K562 (cell line): ENCODE measurements around the gene AIF1. TPM values are rescaled to one million over a fixed set of nuclear protein-coding genes. Genes with fewer than 3 reads are reported as not detected.

Experiments used
- ATAC-seq: fragments of 200-7000 bp; cut with Tn5 transposase; 3 replicates; pipeline ENCODE4 v1.9.1; 2020; ENCODE audit warnings: moderate library complexity
- BruUV-seq: library from RNA; stranded (reverse); fragments of 400-500 nt; replicated peaks from 2 replicates; lab custom pipeline; 2021; lab: Mats Ljungman, UMichigan
- CTCF ChIA-PET: fragments of 300-600 bp; formaldehyde crosslinking; extraction: SDS; loops from one replicate; lab custom pipeline; 2021; ENCODE audit warnings: low intra/inter-chr PET ratio; lab: Yijun Ruan, JAX
- POLR2A ChIA-PET: fragments of 300-600, 350-650 bp; sonication (Branson Sonifier 250); formaldehyde crosslinking; extraction: SDS; loops from one replicate; lab custom pipeline; 2021; ENCODE audit warnings: antibody characterized with exemption, inconsistent platforms; lab: Yijun Ruan, JAX
- DNase-seq, 4 experiments: peaks; one replicate each; pipeline versions ENCODE4 v3.0.0 to v3.0.0-alpha.2; 2011 to 2018; ENCODE audit warnings: low spot score in 3 of 4, mixed read lengths in 3 of 4; ENCODE audit errors: extremely low read depth in 1 of 4
- FAIRE-seq: peaks from 2 replicates; lab custom pipeline; 2011; peaks lifted over from hg19 to GRCh38; lab: Jason Lieb, UNC
- H2AFZ ChIP-seq: 2 replicates; pipeline ENCODE4 v1.6.0; 2011; ENCODE audit warnings: low read depth, low read length, control low read depth, inconsistent platforms
- H3K27ac ChIP-seq: fragments of 200-600 bp; 3 replicates; pipeline ENCODE4 v1.8.0; 2011; ENCODE audit warnings: low read depth, mild to moderate bottlenecking, control low read depth, inconsistent platforms, low read length, moderate library complexity, mixed read lengths; ENCODE audit errors: extremely low read depth
- H3K27me3 ChIP-seq, 2 experiments: fragments of 300-600 bp in 1 of 2; 2 replicates in 1 of 2; 3 replicates in 1 of 2; pipeline versions ENCODE4 v1.6.0 to v1.8.0; 2011; ENCODE audit warnings: inconsistent platforms in 2 of 2, low read length in 2 of 2, mild to moderate bottlenecking in 1 of 2, mixed read lengths in 1 of 2, moderate library complexity in 1 of 2; ENCODE audit not compliant: control insufficient read depth in 2 of 2, insufficient read depth in 2 of 2
- H3K36me3 ChIP-seq: fragments of 300-600 bp; 3 replicates; pipeline ENCODE4 v1.8.0; 2011; ENCODE audit warnings: mild to moderate bottlenecking, low read length, inconsistent platforms; ENCODE audit not compliant: control insufficient read depth, insufficient read depth
- H3K4me1 ChIP-seq, 2 experiments: fragments of 200-600 bp in 1 of 2; replicated peaks in 1 of 2; 2 replicates in 1 of 2; 3 replicates in 1 of 2; pipeline versions ENCODE4 v1.5.1 to v1.8.0; 2011; ENCODE audit warnings: inconsistent platforms in 2 of 2, low read length in 2 of 2, mild to moderate bottlenecking in 1 of 2, mixed read lengths in 1 of 2, moderate library complexity in 1 of 2; ENCODE audit not compliant: control insufficient read depth in 2 of 2, insufficient read depth in 2 of 2
- H3K4me2 ChIP-seq: 2 replicates; pipeline ENCODE4 v1.6.1; 2011; ENCODE audit warnings: low read length, control low read depth, inconsistent platforms, mixed read lengths; ENCODE audit not compliant: insufficient read depth
- H3K4me3 ChIP-seq: fragments of 200-600 bp; sonication (generic), shearing (Covaris generic); 2 replicates; pipeline ENCODE4 v1.5.1; 2016; ENCODE audit warnings: control low read depth, inconsistent platforms
- H3K79me2 ChIP-seq: fragments of 200-600 bp; 3 replicates; pipeline ENCODE4 v1.8.0; 2011; ENCODE audit warnings: low read length, inconsistent platforms; ENCODE audit not compliant: control insufficient read depth, insufficient read depth
- H3K9ac ChIP-seq, 2 experiments: 2 replicates each; pipeline versions ENCODE4 v1.6.0 to v1.6.1; 2011; ENCODE audit warnings: low read depth in 2 of 2, low read length in 2 of 2, control low read depth in 1 of 2, inconsistent platforms in 1 of 2, mild to moderate bottlenecking in 1 of 2, mixed read lengths in 1 of 2; ENCODE audit not compliant: insufficient read depth in 1 of 2
- H3K9me1 ChIP-seq: one replicate; pipeline ENCODE4 v1.6.0; 2011; ENCODE audit warnings: inconsistent platforms, mild to moderate bottlenecking, low read length, moderate library complexity; ENCODE audit not compliant: control insufficient read depth, insufficient read depth
- H3K9me3 ChIP-seq: replicated peaks from 2 replicates; pipeline ENCODE4 v1.5.1; 2011; ENCODE audit warnings: low read depth, low read length, inconsistent platforms; ENCODE audit not compliant: control insufficient read depth, insufficient read depth
- H4K20me1 ChIP-seq: replicated peaks from 2 replicates; pipeline ENCODE4 v1.6.1; 2011; ENCODE audit warnings: low read length, inconsistent platforms, mixed read lengths; ENCODE audit not compliant: control insufficient read depth, insufficient read depth
- C11orf30 ChIP-seq: fragments of 450-650 bp; IDR thresholded peaks from 2 replicates; pipeline ENCODE4 v1.6.1; 2016; ENCODE audit warnings: low read depth, mild to moderate bottlenecking
- CHAMP1 ChIP-seq: fragments of 450-650 bp; IDR thresholded peaks from 2 replicates; pipeline ENCODE4 v1.6.1; 2016; ENCODE audit warnings: mild to moderate bottlenecking
- CHD4 ChIP-seq: fragments of 200-600 bp; sonication (generic); IDR thresholded peaks from 3 replicates; pipeline ENCODE4 v1.6.1; 2012; ENCODE audit warnings: low read depth, mild to moderate bottlenecking, mixed read lengths, low read length, inconsistent platforms; ENCODE audit not compliant: insufficient read depth, insufficient replicate concordance, poor library complexity, severe bottlenecking
- GTF2E2 ChIP-seq: fragments of 200-800 bp; sonication (Bioruptor generic); IDR thresholded peaks from 2 replicates; pipeline ENCODE4 v1.6.1; 2016; ENCODE audit warnings: missing genetic modification characterization, missing compliant biosample characterization
- MAZ ChIP-seq, 2 experiments: fragments of 450-650 bp in 1 of 2; sonication (generic) in 1 of 2; formaldehyde crosslinking; IDR thresholded peaks in 1 of 2; conservative IDR thresholded peaks in 1 of 2; 2 replicates each; pipeline versions ENCODE4 v1.4.0 to v1.5.0; 2020; ENCODE audit warnings: mild to moderate bottlenecking in 1 of 2, missing genetic modification reagents in 1 of 2
- MECOM ChIP-seq: fragments of 250-450 bp; sonication (Bioruptor Pico); IDR thresholded peaks from 2 replicates; pipeline ENCODE4 v1.8.0; 2022; ENCODE audit warnings: inconsistent platforms
- NCOA4 ChIP-seq: fragments of 450-650 bp; IDR thresholded peaks from 2 replicates; pipeline ENCODE4 v1.6.1; 2018; ENCODE audit warnings: mild to moderate bottlenecking; ENCODE audit not compliant: partially characterized antibody
- PHTF2 ChIP-seq: fragments of 250-450 bp; sonication (Bioruptor Pico); IDR thresholded peaks from 2 replicates; pipeline ENCODE4 v1.5.0; 2021; ENCODE audit warnings: mild to moderate bottlenecking
- POU5F1 ChIP-seq: fragments of 150-350 bp; IDR thresholded peaks from 2 replicates; pipeline ENCODE4 v1.6.1; 2014; ENCODE audit warnings: borderline replicate concordance, low read length, low read depth, mild to moderate bottlenecking; ENCODE audit not compliant: partially characterized antibody
- TAF15 ChIP-seq: fragments of 200-400 bp; formaldehyde crosslinking; IDR thresholded peaks from 2 replicates; pipeline ENCODE4 v1.6.1; 2017; ENCODE audit warnings: mild to moderate bottlenecking, low read depth, low read length, moderate library complexity
- XRCC5 ChIP-seq: fragments of 200-400 bp; formaldehyde crosslinking; IDR thresholded peaks from 2 replicates; pipeline ENCODE4 v1.6.1; 2017; ENCODE audit warnings: low read depth, mild to moderate bottlenecking, low read length
- ZEB2 ChIP-seq: fragments of 450-650 bp; IDR thresholded peaks from 2 replicates; pipeline ENCODE4 v1.6.1; 2016
- ZKSCAN3 ChIP-seq: fragments of 250-450 bp; sonication (Bioruptor Pico); IDR thresholded peaks from 2 replicates; pipeline ENCODE4 v1.4.0; 2020
- ZNF23 ChIP-seq: fragments of 250-450 bp; sonication (Bioruptor Pico); IDR thresholded peaks from 2 replicates; pipeline ENCODE4 v1.4.0; 2020; ENCODE audit warnings: mild to moderate bottlenecking
- ZNF263 ChIP-seq: sonication (generic); formaldehyde crosslinking; IDR thresholded peaks from 2 replicates; pipeline ENCODE4 v1.8.0; 2022; ENCODE audit warnings: mild to moderate bottlenecking, missing genetic modification reagents, borderline replicate concordance
- ZNF431 ChIP-seq: sonication (generic); formaldehyde crosslinking; IDR thresholded peaks from 2 replicates; pipeline ENCODE4 v1.8.0; 2022; ENCODE audit warnings: mild to moderate bottlenecking, missing genetic modification reagents
- ZNF644 ChIP-seq: fragments of 200-800 bp; sonication (Bioruptor generic); IDR thresholded peaks from 2 replicates; pipeline ENCODE4 v1.6.1; 2016; ENCODE audit warnings: low read depth, missing genetic modification characterization, missing compliant biosample characterization
- WGBS: fragments of 100-300 bp; shearing (Covaris generic); methylation state at CpG from one replicate; pipeline ENCODE4 v1.1.6; 2016; ENCODE audit warnings: low coverage, mixed read lengths; ENCODE audit not compliant: insufficient coverage; ENCODE audit errors: missing lambda C conversion rate; 5-methylcytosine and 5-hydroxymethylcytosine counted together
- in situ Hi-C: fragments of 300-500 bp; cut with MboI; formaldehyde crosslinking; loops from 4 replicates; pipeline ENCODE4 v1.15.0; 2018; ENCODE audit warnings: inconsistent platforms, mixed read lengths
- intact Hi-C: fragments of 100-400 bp; cut with micrococcal nuclease; formaldehyde crosslinking; loops from 2 replicates; pipeline ENCODE4 v1.14.2; 2022
- polyA plus RNA-seq, 8 experiments: library from polyadenylated mRNA; depleted of rRNA in 4 of 8; stranded (reverse) in 5 of 8; unstranded in 3 of 8; fragments of >200 nt; fragmentation: Nextera tagmentation in 2 of 8; fragmentation: Illumina TruSeq in 1 of 8; extraction: Ambion mirVana in 2 of 8; extraction: Trizol in 1 of 8; gene quantifications; 2 replicates each; pipeline versions ENCODE4 v1.2.1 to v1.2.3, GENCODE V29; 2011 to 2014; ENCODE audit warnings: inconsistent platforms in 1 of 8, missing spikeins in 1 of 8
- total RNA-seq, 7 experiments: library from RNA; depleted of rRNA in 6 of 7; stranded (reverse); fragments of >200 nt in 6 of 7; fragmentation: Illumina TruSeq in 2 of 7; extraction: Trizol in 2 of 7; gene quantifications; 2 replicates each; pipeline versions ENCODE4 v1.2.1 to v1.2.3, GENCODE V29; 2011 to 2021; ENCODE audit warnings: low replicate concordance in 1 of 7
- TF ChIP-seq, protein P1 (sequence below): fragments of 450-650 bp; IDR thresholded peaks from 2 replicates; pipeline ENCODE4 v1.6.1; 2016; ENCODE audit warnings: borderline replicate concordance

AIF1 gene
- total and polyA plus RNA-seq, 9 of the 15 experiments (the other 6 are each of a cell fraction or from before 2014, with no cell fraction given), result 9.4 to 33.4 (median 19.4) TPM

GRCh38 chr6:31588871-31589650 is 26.0 kb upstream of the AIF1 start:
- H3K9ac ChIP-seq, result peak overlapping the region; percentile 23 to 85; a peak in 3 of 4 replicates
- H3K79me2 ChIP-seq, result no peaks in the 10 kb centered on the region
- ChIA-PET POLR2A (interaction anchor here (0.6 to 2.8 kb wide), 8 partner anchors 13 to 616 kb away, joined by 3 to 10 read pairs (median 3); partner anchors contain the start of genes DDX39B, NFKBIL1 and TNF), CTCF (interaction anchor here (0.6 to 0.9 kb wide), 2 partner anchors 10 to 34 kb away, joined by 3 read pairs; no protein-coding TSS in a partner anchor)
- H3K27ac ChIP-seq, result no peak overlapping the region
- H3K4me2 ChIP-seq, result no peak overlapping the region
- peak overlapping the region; percentile 77 for H2AFZ ChIP-seq
- BruUV-seq, result no TSS peak
- H3K4me3 ChIP-seq, result no peak overlapping the region
- no peaks in the 10 kb centered on the region for H3K36me3 ChIP-seq
- WGBS, result 30% methylated on average over 9 of the region's 9 CpGs
- H3K9me3 ChIP-seq, result no peaks in the 10 kb centered on the region
- DNase-seq (no peak), FAIRE-seq (no peak), ATAC-seq (peak; percentile 60)
- H3K9me1 ChIP-seq, result peaks cover 3% of the 10 kb centered on the region
- in situ Hi-C loops, result no loop called here
- H3K27me3 ChIP-seq, result no peaks in the 10 kb centered on the region
- H4K20me1 ChIP-seq, result no peaks in the 10 kb centered on the region
- intact Hi-C loops, result loop anchor here (10.0 kb wide), 1 partner anchor 394 kb away; no protein-coding TSS in a partner anchor
- peaks cover 28 to 46% of the 10 kb centered on the region in 2 experiments for H3K4me1 ChIP-seq
- TF ChIP-seq CHD4 (no peak), ZNF431 (CRISPR knock-in tag) (no peak), ZNF263 (CRISPR knock-in tag) (peak; percentile 51; the same call in 1 of the 2 replicates), MECOM (no peak), GTF2E2 (tag) (no peak), ZKSCAN3 (CRISPR knock-in tag) (no peak), CHAMP1 (no peak), PHTF2 (CRISPR knock-in tag) (no peak), ZEB2 (no peak), XRCC5 (0 out of 2 replicates have a peak, but pooled peaks have one; percentile 9), C11orf30 (no peak), ZNF644 (no peak), MAZ (CRISPR knock-in tag; conservative IDR thresholded peaks at IDR 0.05 in 1 of 2, IDR thresholded peaks at IDR 0.05 in 1 of 2) (0 out of 4 replicates have a peak, but pooled peaks of 1 of the 2 experiments have one; percentile 32), NCOA4 (no peak), TAF15 (no peak), POU5F1 (no peak), ZNF23 (CRISPR knock-in tag) (no peak)
- TF ChIP-seq, protein P1, sequence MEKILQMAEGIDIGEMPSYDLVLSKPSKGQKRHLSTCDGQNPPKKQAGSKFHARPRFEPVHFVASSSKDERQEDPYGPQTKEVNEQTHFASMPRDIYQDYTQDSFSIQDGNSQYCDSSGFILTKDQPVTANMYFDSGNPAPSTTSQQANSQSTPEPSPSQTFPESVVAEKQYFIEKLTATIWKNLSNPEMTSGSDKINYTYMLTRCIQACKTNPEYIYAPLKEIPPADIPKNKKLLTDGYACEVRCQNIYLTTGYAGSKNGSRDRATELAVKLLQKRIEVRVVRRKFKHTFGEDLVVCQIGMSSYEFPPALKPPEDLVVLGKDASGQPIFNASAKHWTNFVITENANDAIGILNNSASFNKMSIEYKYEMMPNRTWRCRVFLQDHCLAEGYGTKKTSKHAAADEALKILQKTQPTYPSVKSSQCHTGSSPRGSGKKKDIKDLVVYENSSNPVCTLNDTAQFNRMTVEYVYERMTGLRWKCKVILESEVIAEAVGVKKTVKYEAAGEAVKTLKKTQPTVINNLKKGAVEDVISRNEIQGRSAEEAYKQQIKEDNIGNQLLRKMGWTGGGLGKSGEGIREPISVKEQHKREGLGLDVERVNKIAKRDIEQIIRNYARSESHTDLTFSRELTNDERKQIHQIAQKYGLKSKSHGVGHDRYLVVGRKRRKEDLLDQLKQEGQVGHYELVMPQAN, result no peak
